H9 (cell line): ENCODE data around the gene OXSM. TPM values are rescaled to one million over a fixed set of nuclear protein-coding genes. Genes with fewer than 3 reads are reported as not detected.

Experiments
- DNase-seq: peaks from one replicate; pipeline ENCODE4 v3.0.0-alpha.2; 2017
- H2AFZ ChIP-seq: one replicate; pipeline ENCODE4 v1.6.1; 2013; ENCODE audit warnings: mild to moderate bottlenecking, low read length, control low read depth, moderate library complexity
- H2AK5ac ChIP-seq: 2 replicates; pipeline ENCODE4 v1.6.1; 2013; ENCODE audit warnings: low read length, control low read depth, mixed read lengths; ENCODE audit not compliant: insufficient read length
- H2BK120ac ChIP-seq: one replicate; pipeline ENCODE4 v1.6.1; 2013; ENCODE audit warnings: low read depth, mild to moderate bottlenecking, low read length, control low read depth, inconsistent platforms; ENCODE audit not compliant: poor library complexity, severe bottlenecking
- H2BK12ac ChIP-seq: 2 replicates; pipeline ENCODE4 v1.6.1; 2013; ENCODE audit warnings: low read length, control low read depth, mixed read lengths, low read depth; ENCODE audit not compliant: insufficient read length
- H2BK15ac ChIP-seq: 2 replicates; pipeline ENCODE4 v1.6.1; 2013; ENCODE audit warnings: low read depth, low read length, control low read depth
- H2BK20ac ChIP-seq: one replicate; pipeline ENCODE4 v1.6.1; 2013; ENCODE audit warnings: low read depth, mild to moderate bottlenecking, low read length, control low read depth, inconsistent platforms; ENCODE audit not compliant: poor library complexity, severe bottlenecking
- H2BK5ac ChIP-seq: 2 replicates; pipeline ENCODE4 v1.6.1; 2013; ENCODE audit warnings: low read length, control low read depth, mixed read lengths; ENCODE audit not compliant: insufficient read length
- H3K14ac ChIP-seq: 2 replicates; pipeline ENCODE4 v1.6.1; 2013; ENCODE audit warnings: low read length, control low read depth; ENCODE audit not compliant: insufficient read depth
- H3K18ac ChIP-seq: 2 replicates; pipeline ENCODE4 v1.6.1; 2013; ENCODE audit warnings: low read depth, mild to moderate bottlenecking, mixed read lengths, low read length, control low read depth; ENCODE audit not compliant: insufficient read length
- H3K23ac ChIP-seq: 2 replicates; pipeline ENCODE4 v1.6.1; 2013; ENCODE audit warnings: low read length, control low read depth, mixed read lengths, low read depth; ENCODE audit not compliant: insufficient read length
- H3K23me2 ChIP-seq: 2 replicates; pipeline ENCODE4 v1.6.1; 2013; ENCODE audit warnings: low read depth, mild to moderate bottlenecking, mixed read lengths, low read length, control low read depth; ENCODE audit not compliant: insufficient read length, poor library complexity, severe bottlenecking
- H3K27ac ChIP-seq: 2 replicates; pipeline ENCODE4 v1.5.1; 2013; ENCODE audit warnings: low read length, control low read depth, mixed read lengths, low read depth; ENCODE audit not compliant: insufficient read length
- H3K27me3 ChIP-seq: 2 replicates; pipeline ENCODE4 v1.6.1; 2013; ENCODE audit warnings: low read length, control low read depth, inconsistent platforms; ENCODE audit not compliant: insufficient read depth
- H3K4ac ChIP-seq: 2 replicates; pipeline ENCODE4 v1.6.1; 2013; ENCODE audit warnings: low read depth, mild to moderate bottlenecking, control low read depth, inconsistent platforms, low read length, moderate library complexity
- H3K4me1 ChIP-seq: 2 replicates; pipeline ENCODE4 v1.6.1; 2013; ENCODE audit warnings: low read length, control low read depth, inconsistent platforms; ENCODE audit not compliant: insufficient read depth
- H3K4me2 ChIP-seq: 2 replicates; pipeline ENCODE4 v1.6.1; 2013; ENCODE audit warnings: low read length, control low read depth, mixed read lengths; ENCODE audit not compliant: insufficient read length, insufficient read depth
- H3K56ac ChIP-seq: 2 replicates; pipeline ENCODE4 v1.6.1; 2013; ENCODE audit warnings: low read depth, mild to moderate bottlenecking, mixed read lengths, low read length, control low read depth; ENCODE audit not compliant: insufficient read length
- H3K79me1 ChIP-seq: 2 replicates; pipeline ENCODE4 v1.6.1; 2013; ENCODE audit warnings: low read depth, mild to moderate bottlenecking, moderate library complexity, low read length, control low read depth, inconsistent platforms; ENCODE audit not compliant: insufficient read depth, poor library complexity, severe bottlenecking
- H3K79me2 ChIP-seq: 2 replicates; pipeline ENCODE4 v1.6.1; 2013; ENCODE audit warnings: low read length, control low read depth, inconsistent platforms; ENCODE audit not compliant: insufficient read depth
- H3K9ac ChIP-seq: 2 replicates; pipeline ENCODE4 v1.6.1; 2013; ENCODE audit warnings: low read length, control low read depth, mixed read lengths; ENCODE audit not compliant: insufficient read length; ENCODE audit errors: extremely low read depth
- H3K9me3 ChIP-seq: one replicate; pipeline ENCODE4 v1.6.1; 2013; ENCODE audit warnings: low read depth, low read length, inconsistent platforms; ENCODE audit not compliant: control insufficient read depth
- H3T11ph ChIP-seq: one replicate; pipeline ENCODE4 v1.6.1; 2013; ENCODE audit warnings: mild to moderate bottlenecking, low read length, control low read depth, inconsistent platforms
- H4K20me1 ChIP-seq: one replicate; pipeline ENCODE4 v1.6.1; 2013; ENCODE audit not compliant: control insufficient read depth, insufficient read length, insufficient read depth
- H4K5ac ChIP-seq: 2 replicates; pipeline ENCODE4 v1.6.1; 2013; ENCODE audit warnings: low read depth, mild to moderate bottlenecking, mixed read lengths, low read length, control low read depth; ENCODE audit not compliant: insufficient read length
- H4K8ac ChIP-seq: replicated peaks from 2 replicates; pipeline ENCODE4 v1.6.1; 2013; ENCODE audit warnings: low read length, control low read depth, mixed read lengths, low read depth; ENCODE audit not compliant: insufficient read length
- H4K91ac ChIP-seq: 2 replicates; pipeline ENCODE4 v1.6.1; 2013; ENCODE audit warnings: low read depth, mild to moderate bottlenecking, moderate library complexity, mixed read lengths, low read length, control low read depth; ENCODE audit not compliant: insufficient read length
- H3K27ac Mint-ChIP-seq, 3 experiments: 2 replicates in 2 of 3; 3 replicates in 1 of 3; pipeline ENCODE4 v1.8.0; 2020 to 2021; ENCODE audit warnings: mixed read lengths in 3 of 3, mild to moderate bottlenecking in 1 of 3, moderate library complexity in 1 of 3
- H3K27me3 Mint-ChIP-seq: 2 replicates; pipeline ENCODE4 v1.8.0; 2021; ENCODE audit warnings: low read depth, mild to moderate bottlenecking, moderate library complexity, mixed read lengths
- H3K36me3 Mint-ChIP-seq, 3 experiments: 2 replicates in 2 of 3; 3 replicates in 1 of 3; pipeline ENCODE4 v1.8.0; 2020 to 2021; ENCODE audit warnings: low read depth in 3 of 3, mixed read lengths in 3 of 3; ENCODE audit not compliant: insufficient read depth in 1 of 3
- H3K4me1 Mint-ChIP-seq, 2 experiments: 2 replicates each; pipeline ENCODE4 v1.8.0; 2020; ENCODE audit warnings: mixed read lengths in 2 of 2
- H3K4me3 Mint-ChIP-seq, 2 experiments: 2 replicates in 1 of 2; 3 replicates in 1 of 2; pipeline ENCODE4 v1.8.0; 2020 to 2021; ENCODE audit warnings: mild to moderate bottlenecking in 2 of 2, mixed read lengths in 2 of 2, moderate library complexity in 1 of 2
- H3K9me3 Mint-ChIP-seq, 2 experiments: 2 replicates in 1 of 2; 3 replicates in 1 of 2; pipeline ENCODE4 v1.8.0; 2020; ENCODE audit warnings: mild to moderate bottlenecking in 2 of 2, mixed read lengths in 2 of 2, moderate library complexity in 1 of 2
- total RNA-seq: library from RNA; stranded (reverse); gene quantifications from 2 replicates; pipeline ENCODE4 v1.2.1, GENCODE V29; 2021
- TF ChIP-seq, protein P1 (sequence below): fragments of 200-600 bp; sonication (generic); conservative IDR thresholded peaks from 3 replicates; pipeline ENCODE4 v1.8.0; 2021; ENCODE audit warnings: antibody characterized with exemption, mild to moderate bottlenecking

Gene OXSM
- total RNA-seq, 1 experiment from 2014 or later, result 2.5 TPM

DNA sequence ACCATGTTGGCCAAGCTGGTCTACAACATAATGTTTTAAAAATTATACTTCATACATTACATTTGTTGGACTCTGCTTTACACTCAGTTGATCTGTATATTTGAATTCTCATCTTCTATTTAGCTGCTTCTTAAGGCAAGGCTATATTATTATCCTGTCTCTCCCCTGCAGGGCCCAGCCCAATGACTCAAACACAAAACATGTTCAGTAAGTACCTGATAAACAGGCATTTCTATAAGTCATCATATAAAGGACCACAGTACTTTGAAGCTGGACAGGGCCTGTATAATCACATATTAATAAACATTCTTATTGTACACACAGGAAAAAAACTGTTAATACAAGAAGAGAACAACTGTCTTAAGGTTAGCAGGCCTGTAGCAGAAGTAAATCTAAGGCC lies 42.9 kb upstream of the OXSM start:
- Histone ChIP-seq H3K9ac (no peak overlapping the region), H3K27me3 (no peaks in the 10 kb centered on the region), H3K4ac (no peak overlapping the region), H2BK12ac (no peak overlapping the region), H4K8ac (no peak overlapping the region), H2BK5ac (no peak overlapping the region), H3K4me1 (no peaks in the 10 kb centered on the region; the same call in 1 of the 2 replicates), H2AFZ (no peak overlapping the region), H3K4me2 (no peak overlapping the region), H4K20me1 (no peaks in the 10 kb centered on the region), H3K79me1 (no peaks in the 10 kb centered on the region), H3K56ac (no peak overlapping the region), H3K18ac (no peak overlapping the region), H3K23ac (no peak overlapping the region), H4K5ac (no peak overlapping the region), H2BK15ac (no peak overlapping the region), H2BK20ac (no peak overlapping the region), H2AK5ac (no peak overlapping the region), H4K91ac (no peak overlapping the region), H3K9me3 (no peaks in the 10 kb centered on the region), H3K14ac (no peak overlapping the region), H3K27ac (no peak overlapping the region), H3K23me2 (no peaks in the 10 kb centered on the region), H2BK120ac (no peak overlapping the region), H3K79me2 (no peaks in the 10 kb centered on the region), H3T11ph (no peak overlapping the region)
- H3K4me1 Mint-ChIP-seq, result peaks cover 26 to 31% of the 10 kb centered on the region in 2 experiments
- no peak overlapping the region for H3K27ac Mint-ChIP-seq
- TF ChIP-seq, protein P1, sequence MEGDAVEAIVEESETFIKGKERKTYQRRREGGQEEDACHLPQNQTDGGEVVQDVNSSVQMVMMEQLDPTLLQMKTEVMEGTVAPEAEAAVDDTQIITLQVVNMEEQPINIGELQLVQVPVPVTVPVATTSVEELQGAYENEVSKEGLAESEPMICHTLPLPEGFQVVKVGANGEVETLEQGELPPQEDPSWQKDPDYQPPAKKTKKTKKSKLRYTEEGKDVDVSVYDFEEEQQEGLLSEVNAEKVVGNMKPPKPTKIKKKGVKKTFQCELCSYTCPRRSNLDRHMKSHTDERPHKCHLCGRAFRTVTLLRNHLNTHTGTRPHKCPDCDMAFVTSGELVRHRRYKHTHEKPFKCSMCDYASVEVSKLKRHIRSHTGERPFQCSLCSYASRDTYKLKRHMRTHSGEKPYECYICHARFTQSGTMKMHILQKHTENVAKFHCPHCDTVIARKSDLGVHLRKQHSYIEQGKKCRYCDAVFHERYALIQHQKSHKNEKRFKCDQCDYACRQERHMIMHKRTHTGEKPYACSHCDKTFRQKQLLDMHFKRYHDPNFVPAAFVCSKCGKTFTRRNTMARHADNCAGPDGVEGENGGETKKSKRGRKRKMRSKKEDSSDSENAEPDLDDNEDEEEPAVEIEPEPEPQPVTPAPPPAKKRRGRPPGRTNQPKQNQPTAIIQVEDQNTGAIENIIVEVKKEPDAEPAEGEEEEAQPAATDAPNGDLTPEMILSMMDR, result no peak
- DNase-seq, result no peak
- H3K27me3 Mint-ChIP-seq, result no peaks in the 10 kb centered on the region
- no peaks in the 10 kb centered on the region; a peak in 1 of 5 replicates for H3K9me3 Mint-ChIP-seq
- peaks cover 22 to 36% (median 24%) of the 10 kb centered on the region in 3 experiments for H3K36me3 Mint-ChIP-seq
- H3K4me3 Mint-ChIP-seq, result no peak overlapping the region
